Measurements from ENCODE around the gene NTN1.

- no peak for TF ChIP-seq POLR2A (IDR thresholded peaks at IDR 0.05)
- no peak for TF ChIP-seq CTCF (IDR thresholded peaks at IDR 0.05)
Measured at GRCh38 chr17:9233761-9234160, 212.5 kb downstream of the NTN1 start.

Data from ovary (tissue), 3 donors.